ENCODE data around the gene CD300LD.

GRCh38 chr17:74607221-74607620 lies 15.1 kb upstream of the CD300LD start:
- TF ChIP-seq CTCF (IDR thresholded peaks at IDR 0.05) (no peak), POLR2AphosphoS5 (IDR thresholded peaks at IDR 0.05) (no peak), POLR2A (IDR thresholded peaks at IDR 0.05) (no peak), EP300 (IDR thresholded peaks at IDR 0.05) (no peak)
